ENCODE measurements around the gene TRPV3.
"Not testable (repeated sequence)": the region's sequence is repeated elsewhere in the genome, so short reads cannot be mapped to it uniquely, and the experiment has no call there.

Gene TRPV3

GRCh38 chr17:3557768-3558583, at the start of gene TRPV3:
Gene TRPV3 (minus strand): TSS chr17:3557812. CDS start chr17:3554850, 2,962 bp downstream.
- no peak for DNase-seq

- no peak for DNase-seq
These were observed 46.3 kb upstream of the TRPV3 start for GRCh38 chr17:3603870-3604259.

GRCh38 chr17:3603119-3603869, 45.7 kb upstream of the TRPV3 start:
- peak; percentile 70 for DNase-seq

- peak; percentile 12 for DNase-seq
These were observed 44.9 kb upstream of the TRPV3 start for GRCh38 chr17:3602499-3602898.

GRCh38 chr17:3600529-3601205, 43.1 kb upstream of the TRPV3 start:
- no peak for DNase-seq

- no peak for DNase-seq
These were observed 40.5 kb upstream of the TRPV3 start for GRCh38 chr17:3598078-3598477.

GRCh38 chr17:3596804-3597464, 39.3 kb upstream of the TRPV3 start:
- no peak for DNase-seq

- peak; percentile 81 for DNase-seq
These were observed 37.4 kb upstream of the TRPV3 start for GRCh38 chr17:3594976-3595375.

- peak; percentile 93 for DNase-seq
These were observed 36.6 kb upstream of the TRPV3 start for GRCh38 chr17:3594051-3594800.

GRCh38 chr17:3593384-3593783, 35.8 kb upstream of the TRPV3 start:
- DNase-seq: no peak

- DNase-seq: no peak
These were observed 34.7 kb upstream of the TRPV3 start for GRCh38 chr17:3592216-3592860.

GRCh38 chr17:3590768-3591167, 33.2 kb upstream of the TRPV3 start:
- no peak for DNase-seq

GRCh38 chr17:3590231-3590630, 32.6 kb upstream of the TRPV3 start:
- DNase-seq: no peak

GRCh38 chr17:3589784-3590183, 32.2 kb upstream of the TRPV3 start:
- DNase-seq: no peak

- no peak for DNase-seq
These were observed 28.2 kb upstream of the TRPV3 start for GRCh38 chr17:3585826-3586225.

- no peak for DNase-seq
These were observed 25.8 kb upstream of the TRPV3 start for GRCh38 chr17:3583456-3583855.

GRCh38 chr17:3582915-3583314, 25.3 kb upstream of the TRPV3 start:
- DNase-seq: peak; percentile 28

- DNase-seq: not testable (repeated sequence)
These were observed 21.1 kb upstream of the TRPV3 start for GRCh38 chr17:3578667-3579066.

GRCh38 chr17:3576970-3577369, 19.4 kb upstream of the TRPV3 start:
- no peak for DNase-seq

GRCh38 chr17:3575511-3575910, 17.9 kb upstream of the TRPV3 start:
- DNase-seq: peak; percentile 40

GRCh38 chr17:3574231-3574630, 16.6 kb upstream of the TRPV3 start:
- DNase-seq: no peak
